Measurements from ENCODE around the gene HS6ST2.
"Not testable (repeated sequence)": the region's sequence is repeated elsewhere in the genome, so short reads cannot be mapped to it uniquely, and the experiment has no call there.

The HS6ST2 gene

GRCh38 chrX:132940727-132941327 is 17.6 kb downstream of the HS6ST2 start:
- no peak for DNase-seq

DNA sequence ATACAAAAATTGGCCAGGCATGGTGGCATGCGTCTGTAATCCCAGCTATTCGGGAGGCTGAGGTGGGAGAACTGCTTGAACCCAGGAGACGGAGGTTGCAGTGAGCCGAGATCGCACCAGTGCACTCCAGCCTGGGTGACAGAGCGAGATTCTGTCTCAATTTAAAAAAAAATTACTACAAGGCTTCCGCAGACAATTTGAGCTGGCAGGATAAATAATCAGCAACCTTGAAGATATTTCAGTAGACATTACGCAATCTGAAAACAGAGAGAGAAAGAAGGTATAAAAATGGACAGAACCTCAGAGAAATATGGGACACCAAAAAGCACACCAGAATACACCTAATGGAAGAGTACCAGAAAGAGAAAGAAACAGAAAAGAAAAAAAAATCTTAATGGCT is 25.3 kb downstream of the HS6ST2 start:
- DNase-seq: no peak

- no peak for DNase-seq
Measured at GRCh38 chrX:132924426-132924825, 34.0 kb downstream of the HS6ST2 start.

DNA sequence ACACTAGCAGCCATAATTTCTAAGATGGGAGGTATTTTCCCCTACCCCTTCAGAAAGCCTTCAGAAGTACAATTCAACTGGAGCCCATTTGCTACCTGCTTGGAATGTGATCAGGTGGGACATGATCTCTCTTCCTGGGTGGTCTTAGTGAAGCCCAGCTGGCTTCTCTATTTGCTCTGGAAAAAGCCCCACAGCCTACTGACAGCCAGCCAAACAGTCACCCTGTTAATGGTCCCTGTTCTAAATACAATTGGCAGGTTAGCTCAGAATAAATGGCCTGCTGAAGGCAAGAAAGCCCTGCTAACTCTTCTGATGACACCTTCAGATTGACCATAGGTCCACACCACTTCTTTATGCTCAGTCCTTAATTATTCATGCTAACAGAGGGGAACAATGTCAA is 39.9 kb downstream of the HS6ST2 start:
- DNase-seq: no peak

DNA sequence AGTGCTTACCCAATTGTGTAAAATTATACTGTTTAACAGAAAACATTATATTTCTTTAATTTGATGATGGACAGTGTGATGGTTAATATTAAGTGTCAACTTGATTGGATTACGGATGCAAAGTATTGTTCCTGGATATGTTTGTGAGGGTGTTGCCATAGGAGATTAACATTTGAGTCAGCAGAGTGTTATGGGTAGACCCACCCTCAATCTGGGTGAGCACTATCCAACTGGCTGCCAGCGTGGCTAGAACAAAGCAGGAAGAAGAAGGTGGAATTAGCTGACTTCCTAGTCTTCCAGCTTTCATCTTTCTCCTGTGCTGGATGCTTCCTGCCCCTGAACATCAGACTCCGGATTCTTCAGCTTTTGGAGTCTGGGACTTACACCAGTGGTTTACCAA is 42.1 kb downstream of the HS6ST2 start:
- DNase-seq: no peak

GRCh38 chrX:132909643-132910042 is 48.8 kb downstream of the HS6ST2 start:
- DNase-seq: no peak

- no peak for DNase-seq
Measured at GRCh38 chrX:132908891-132909290, 49.5 kb downstream of the HS6ST2 start.

DNA sequence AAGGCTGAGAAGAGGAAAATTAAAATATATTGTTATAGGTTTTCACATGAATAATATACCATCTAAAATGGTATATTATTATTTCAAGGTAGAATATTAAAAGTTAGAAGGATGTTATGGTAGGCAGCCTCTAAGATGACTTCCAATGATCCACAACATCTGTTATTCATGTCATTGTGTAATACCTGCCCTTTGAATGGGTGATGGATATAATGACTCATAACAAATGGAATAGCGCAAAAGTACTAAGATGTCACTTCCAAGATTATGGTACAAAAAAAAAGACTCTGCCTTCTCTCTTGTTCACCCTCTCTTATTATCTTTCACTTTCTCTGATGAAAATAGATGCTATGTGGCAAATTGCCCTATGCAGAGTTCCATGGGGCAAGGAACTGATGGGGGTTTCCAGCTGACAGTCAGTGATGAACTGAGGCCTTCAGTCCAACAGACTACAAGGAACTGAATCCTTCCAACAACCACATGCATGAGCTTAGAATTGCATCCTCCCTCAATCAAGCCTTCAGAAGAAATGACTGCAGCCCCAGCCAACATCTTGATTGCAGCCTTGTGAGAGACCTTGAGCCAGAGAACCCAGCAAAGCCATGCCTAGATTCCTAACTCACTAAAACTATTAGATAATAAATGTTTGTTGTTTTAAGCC is 57.7 kb downstream of the HS6ST2 start:
- no peak for DNase-seq

DNA sequence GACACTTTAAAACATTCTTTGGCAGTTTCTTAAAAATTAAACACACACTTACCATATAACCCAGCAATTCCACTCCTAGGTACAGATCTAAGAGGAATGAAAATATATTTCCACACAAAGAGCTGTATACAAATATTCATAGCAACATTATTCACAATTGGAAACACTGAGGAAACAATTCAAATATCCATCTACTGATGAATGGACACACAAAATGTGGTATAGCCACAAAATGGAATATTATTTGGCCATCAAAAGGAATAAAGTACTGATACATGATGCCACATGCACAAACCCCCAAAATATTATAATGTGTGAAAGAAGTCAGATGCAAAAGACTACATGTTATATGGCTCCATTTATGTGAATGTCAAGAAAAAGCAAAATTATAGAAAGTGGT is 70.9 kb downstream of the HS6ST2 start:
- no peak for DNase-seq

DNA sequence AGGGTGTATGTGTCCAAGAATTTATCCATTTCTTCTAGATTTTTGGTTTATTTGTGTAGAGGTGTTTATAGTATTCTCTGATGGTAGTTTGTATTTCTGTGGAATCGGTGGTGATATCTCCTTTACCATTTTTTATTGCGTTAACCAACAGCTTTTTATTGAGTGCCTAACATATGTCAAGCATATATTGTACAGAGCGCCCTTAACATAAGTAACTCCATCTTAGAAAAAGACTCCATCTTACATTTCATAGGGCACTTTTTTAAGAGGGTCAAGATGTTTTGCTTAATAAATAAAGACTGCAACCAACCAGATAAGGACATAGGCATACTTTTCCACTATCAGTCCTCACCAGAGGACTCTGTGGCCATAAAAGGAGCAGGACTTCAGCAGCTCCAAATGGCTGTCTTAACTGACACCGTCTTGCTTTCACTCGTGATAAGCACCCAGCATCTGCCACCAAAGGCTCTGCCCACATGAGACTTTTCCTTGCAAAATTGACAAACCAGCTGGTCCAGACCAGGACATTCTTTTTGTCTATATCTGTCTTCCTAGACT is 75.0 kb downstream of the HS6ST2 start:
- DNase-seq: no peak

- not testable (repeated sequence) for DNase-seq
Measured at GRCh38 chrX:132880753-132881152, 77.7 kb downstream of the HS6ST2 start.

GRCh38 chrX:132877954-132878536 is 80.4 kb downstream of the HS6ST2 start:
- DNase-seq: no peak

GRCh38 chrX:132876523-132877338 is 81.7 kb downstream of the HS6ST2 start:
- DNase-seq: no peak

DNA sequence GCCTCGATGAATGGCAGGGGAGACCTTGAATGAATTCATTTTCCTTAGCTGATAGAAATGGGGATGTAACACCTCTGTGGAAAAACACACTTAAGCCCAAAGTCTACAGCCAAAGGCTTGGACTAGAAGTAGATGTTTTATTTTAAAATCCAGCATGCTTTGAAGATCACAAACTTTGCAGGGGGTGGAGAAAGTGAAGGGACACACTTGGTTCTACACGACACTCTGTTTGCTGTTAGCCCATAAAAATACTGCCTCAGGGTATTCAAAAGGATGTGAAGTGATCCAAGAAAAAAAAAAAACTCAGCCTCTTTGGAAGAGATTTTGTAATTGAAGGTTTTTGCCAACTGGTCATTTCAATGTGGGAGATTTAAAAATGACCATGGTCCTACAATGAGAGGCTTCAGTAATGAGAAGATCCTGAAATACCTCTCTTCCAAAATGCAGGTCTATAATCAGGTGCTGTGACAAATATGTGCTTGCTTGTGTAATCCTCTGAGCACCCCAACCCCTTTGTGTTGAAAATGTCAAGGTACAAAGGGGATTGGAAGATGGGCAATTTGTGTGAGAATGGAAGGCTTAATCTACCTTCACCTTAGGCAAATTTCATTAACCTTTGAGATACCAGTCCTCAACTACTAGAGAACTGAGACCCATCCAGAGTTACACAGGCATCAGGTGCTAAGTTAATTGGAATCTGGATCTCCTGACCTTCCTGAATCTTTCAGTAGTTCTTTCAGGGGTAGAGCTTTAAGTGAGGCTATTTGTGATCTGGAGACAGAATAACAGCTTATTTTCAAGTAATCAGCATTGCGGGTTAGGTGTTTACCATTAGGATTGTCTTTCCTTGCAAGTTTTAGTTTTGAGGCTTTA is 82.5 kb downstream of the HS6ST2 start:
- no peak for DNase-seq

GRCh38 chrX:132862562-132862961 is 95.9 kb downstream of the HS6ST2 start:
- DNase-seq: no peak

DNA sequence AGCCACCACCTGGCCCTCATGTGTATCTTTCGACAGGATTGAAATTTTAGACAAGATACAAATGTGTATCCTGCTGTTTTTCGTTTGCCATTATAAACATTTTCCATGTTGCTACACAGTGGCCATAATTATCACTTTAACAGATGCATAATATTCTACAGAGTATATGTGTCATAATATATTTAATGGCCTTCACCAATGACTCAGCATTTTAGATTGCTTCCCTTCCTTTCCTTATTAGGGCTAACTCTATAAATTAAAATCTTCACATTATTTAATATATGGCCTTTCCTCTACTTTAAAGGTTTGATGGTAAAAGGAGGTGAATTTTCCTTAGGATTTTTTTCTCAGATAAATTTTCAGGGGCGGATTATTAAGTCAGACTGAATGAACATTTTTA is 97.4 kb downstream of the HS6ST2 start:
- DNase-seq: no peak

DNA sequence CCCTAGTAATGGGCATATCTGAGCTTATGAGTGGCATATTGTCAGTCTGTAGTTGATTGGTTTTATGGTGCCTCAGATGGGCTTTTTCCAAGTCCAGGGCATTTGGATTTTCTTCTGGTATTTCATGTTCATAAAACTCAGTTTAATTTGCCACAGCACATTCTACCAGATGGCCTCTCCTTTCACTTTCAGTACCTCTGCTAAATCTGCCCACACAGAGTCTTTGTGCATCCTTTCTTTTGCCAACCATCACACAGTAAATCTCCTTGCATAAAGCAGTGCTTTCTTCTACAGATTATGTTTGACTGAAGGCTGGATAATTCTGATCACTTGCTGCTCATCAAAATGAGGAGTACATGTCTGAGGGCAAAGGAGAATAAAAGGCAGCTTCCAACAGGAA is 98.2 kb downstream of the HS6ST2 start:
- DNase-seq: no peak

DNA sequence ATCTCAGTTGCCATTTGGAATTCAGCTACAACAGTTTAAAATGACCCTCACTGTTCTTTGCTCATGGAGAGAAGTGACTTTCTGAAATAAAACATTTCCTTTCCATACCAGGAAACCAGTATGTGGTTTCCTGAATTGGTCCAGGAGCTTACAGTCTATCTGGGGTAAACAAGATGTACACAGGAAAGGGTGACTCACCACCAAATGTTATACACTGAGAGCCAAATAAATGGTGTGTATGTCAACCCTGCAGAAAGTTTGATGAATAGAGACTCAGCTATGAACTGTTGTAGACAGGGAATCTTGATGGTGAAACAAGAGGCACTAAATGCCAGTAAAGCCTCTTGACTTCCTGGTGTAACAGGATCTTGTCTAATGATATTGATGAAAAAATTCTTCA is 100.4 kb downstream of the HS6ST2 start:
- no peak for DNase-seq

- no peak for DNase-seq
Measured at GRCh38 chrX:132855780-132856341, 102.6 kb downstream of the HS6ST2 start.

DNA sequence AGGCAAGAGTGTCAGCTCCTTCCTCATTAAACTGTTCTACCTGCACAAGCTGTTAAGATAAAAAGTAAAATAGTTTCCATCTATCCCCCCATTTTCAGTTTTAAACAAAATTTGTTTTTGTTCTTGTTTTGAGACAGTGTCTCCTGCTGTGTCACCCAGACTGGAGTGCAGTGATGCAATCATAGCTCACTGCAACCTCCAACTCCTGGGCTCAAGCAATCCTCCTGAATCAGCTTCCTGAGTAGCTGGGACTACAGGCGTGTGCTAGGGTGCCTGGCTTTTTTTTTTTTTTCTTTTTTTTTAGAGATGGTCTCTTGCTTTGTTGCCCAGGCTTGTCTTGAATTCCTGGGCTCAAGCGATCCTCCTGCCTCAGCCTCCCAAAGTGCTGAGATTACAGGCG is 105.4 kb downstream of the HS6ST2 start:
- no peak for DNase-seq

DNA sequence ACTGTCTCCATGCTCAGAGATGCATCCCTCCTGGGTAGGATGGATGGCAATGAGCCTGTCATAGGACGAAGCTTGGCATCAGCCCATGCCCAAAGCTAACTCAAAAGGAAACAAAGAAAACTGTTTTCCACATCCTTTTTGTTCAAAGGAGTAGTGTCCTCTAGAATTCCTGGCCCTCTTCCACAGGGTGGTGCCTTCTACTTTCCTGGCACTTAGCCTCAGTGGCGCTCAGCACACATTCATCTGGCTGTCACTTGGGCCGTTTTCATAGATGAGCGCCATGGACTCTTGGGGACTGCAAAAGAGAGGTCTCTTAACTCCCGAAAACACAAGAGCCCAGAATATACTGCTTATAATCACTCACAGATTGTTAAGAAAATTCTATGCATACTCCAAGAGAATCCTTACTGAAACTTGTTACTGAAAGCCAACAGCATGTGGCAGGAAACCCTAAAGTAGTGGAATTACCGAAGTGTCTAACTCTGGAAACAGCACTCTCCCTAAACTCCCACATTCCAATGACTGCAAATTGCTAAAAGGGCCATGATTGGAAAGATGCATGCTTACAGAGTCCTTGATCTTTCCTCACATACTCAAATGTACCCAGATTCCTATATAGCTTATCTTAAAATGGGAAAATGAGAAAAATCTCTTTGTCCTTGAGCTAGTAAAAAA is 110.0 kb downstream of the HS6ST2 start:
- DNase-seq: no peak

GRCh38 chrX:132843363-132843762 is 115.1 kb downstream of the HS6ST2 start:
- no peak for DNase-seq

Data from stimulated activated CD4-positive, alpha-beta T cell treated with anti-CD3 and anti-CD28 coated beads, Interleukin-2, amount 100 ng/mL, for 24 hours (primary cell).